ENCODE data around the gene THSD7B. TPM values are rescaled to one million over a fixed set of nuclear protein-coding genes. Genes with fewer than 3 reads are reported as not detected.

The THSD7B gene
- total and polyA plus RNA-seq, 2 of the 8 experiments (the other 6 are each of a cell fraction or from before 2014, with no cell fraction given): 0.60 to 2.9 TPM

DNA sequence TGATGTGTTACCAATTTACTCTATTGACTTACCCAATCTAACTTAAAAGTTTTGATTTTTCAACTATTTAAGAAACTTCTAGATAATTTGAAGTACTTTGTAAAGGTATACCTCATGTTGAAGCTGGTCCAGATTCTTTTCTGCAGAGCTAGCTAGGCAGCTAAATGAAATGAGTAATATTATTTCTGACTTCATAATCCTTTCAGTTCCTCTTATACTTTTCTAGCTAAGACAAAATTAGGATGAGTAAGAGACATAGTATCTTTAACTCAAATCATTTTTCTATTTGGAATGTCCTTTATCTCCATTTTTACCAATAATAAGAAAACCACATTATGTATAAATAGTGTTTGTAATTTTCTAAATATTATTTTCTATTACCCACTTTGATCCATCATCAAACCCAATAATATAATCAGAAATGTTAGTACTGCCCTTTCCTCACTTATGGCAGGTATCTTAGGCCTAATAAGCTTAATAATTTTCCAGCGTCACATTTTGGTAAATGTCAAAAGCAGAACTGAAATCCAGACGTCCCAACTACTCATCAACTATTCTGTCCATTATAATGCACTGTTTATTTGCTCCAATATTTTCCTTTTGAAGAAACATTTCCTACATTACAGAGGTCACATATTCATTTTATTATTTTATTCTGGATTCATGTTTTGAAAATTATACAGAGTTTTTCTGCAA is 456.6 kb downstream of the THSD7B start:
- no peaks in the 10 kb centered on the region for H3K23me2 ChIP-seq (ENCODE audit: low read depth, low read length)
- H2BK15ac ChIP-seq (ENCODE audit: low read length): no peak overlapping the region
- ChIA-PET POLR2A (ENCODE audit: partially characterized antibody) (no interaction called here), CTCF (ENCODE audit: partially characterized antibody) (interaction anchor here (1.1 kb wide), 1 partner anchor 20 kb away, joined by 5 read pairs; no protein-coding TSS in a partner anchor)
- H2BK5ac ChIP-seq (ENCODE audit: low read depth, low read length): no peak overlapping the region
- H3K36me3 ChIP-seq (ENCODE audit: control insufficient read depth in 2 of 4, insufficient read depth in 4 of 4, low read length in 3 of 4): no peaks in the 10 kb centered on the region
- 95% methylated on average over 2 of the region's 2 CpGs; no CpG with 5 or more reads in 1 of the 2 experiments for WGBS, 2 experiments (ENCODE audit: extremely low coverage in 1 of 2, insufficient coverage in 1 of 2, insufficient read length in 1 of 2, insufficient replicate concordance in 2 of 2, low coverage in 1 of 2, low lambda C conversion rate in 2 of 2, missing lambda C conversion rate in 1 of 2)
- no peak for FAIRE-seq
- 0 out of 7 replicates have a peak, but pooled peaks cover 0 to 2% (median 0%) of the 10 kb centered on the region in 4 experiments for H3K4me1 ChIP-seq (replicated peaks in 1 of 4; ENCODE audit: control insufficient read depth in 3 of 4, insufficient read depth in 4 of 4, low read length in 3 of 4)
- H2BK120ac ChIP-seq (replicated peaks; ENCODE audit: low read depth, low read length): no peak overlapping the region
- no peaks in the 10 kb centered on the region for H4K20me1 ChIP-seq (replicated peaks in 1 of 2; ENCODE audit: control insufficient read depth in 1 of 2, insufficient read depth in 2 of 2, low read length in 2 of 2)
- no peaks in the 10 kb centered on the region for H3K27me3 ChIP-seq (replicated peaks in 1 of 4; ENCODE audit: control insufficient read depth in 3 of 4, extremely low read depth in 1 of 4, insufficient read depth in 3 of 4, low read length in 3 of 4)
- no peaks in the 10 kb centered on the region for H3K79me2 ChIP-seq (ENCODE audit: control insufficient read depth in 1 of 2, insufficient read depth in 2 of 2, low read length in 2 of 2)
- no peak overlapping the region for H3K4ac ChIP-seq (replicated peaks; ENCODE audit: insufficient read length, low read depth, low read length)
- H3K9ac ChIP-seq (replicated peaks in 1 of 4; ENCODE audit: extremely low read depth in 1 of 4, low read depth in 3 of 4, low read length in 3 of 4): no peak overlapping the region
- no peak overlapping the region for H3K56ac ChIP-seq (replicated peaks; ENCODE audit: insufficient read length, low read depth, low read length)
- H4K91ac ChIP-seq (replicated peaks; ENCODE audit: insufficient read length, low read length): no peak overlapping the region
- no peak overlapping the region for H2AK5ac ChIP-seq (ENCODE audit: low read depth, low read length)
- DNase-seq (ENCODE audit: low read depth in 1 of 2, low spot score in 2 of 2): no peak
- H3K79me1 ChIP-seq (ENCODE audit: low read depth, low read length): no peaks in the 10 kb centered on the region
- no peak overlapping the region for H3K4me3 ChIP-seq (ENCODE audit: extremely low read depth in 1 of 4, insufficient read depth in 2 of 4, low read depth in 3 of 4, low read length in 4 of 4)
- H2BK20ac ChIP-seq (ENCODE audit: low read length): no peak overlapping the region
- no peak overlapping the region for H3K23ac ChIP-seq (ENCODE audit: insufficient read length)
- no peak overlapping the region for H3K14ac ChIP-seq (ENCODE audit: insufficient read length)
- H4K8ac ChIP-seq (ENCODE audit: extremely low read depth, insufficient read depth, low read length): no peak overlapping the region
- H2BK12ac ChIP-seq (ENCODE audit: low read depth, low read length): no peak overlapping the region
- H3K9me3 ChIP-seq (ENCODE audit: insufficient read depth in 2 of 2, low read depth in 1 of 2, low read length in 1 of 2): no peaks in the 10 kb centered on the region
- H2AFZ ChIP-seq (ENCODE audit: low read length): no peak overlapping the region
- H3K4me2 ChIP-seq (ENCODE audit: insufficient read depth in 1 of 2, low read depth in 2 of 2, low read length in 2 of 2): no peak overlapping the region
- H4K5ac ChIP-seq (ENCODE audit: insufficient read length, low read depth, low read length): no peak overlapping the region
- no peak overlapping the region for H3K27ac ChIP-seq (ENCODE audit: low read depth, low read length)
- no peak overlapping the region for H3K18ac ChIP-seq (ENCODE audit: extremely low read depth, low read length)
- TF ChIP-seq FOSL1 (IDR thresholded peaks at IDR 0.05; ENCODE audit: insufficient read depth, low read depth, low read length): no peak
- TF ChIP-seq, protein P1, sequence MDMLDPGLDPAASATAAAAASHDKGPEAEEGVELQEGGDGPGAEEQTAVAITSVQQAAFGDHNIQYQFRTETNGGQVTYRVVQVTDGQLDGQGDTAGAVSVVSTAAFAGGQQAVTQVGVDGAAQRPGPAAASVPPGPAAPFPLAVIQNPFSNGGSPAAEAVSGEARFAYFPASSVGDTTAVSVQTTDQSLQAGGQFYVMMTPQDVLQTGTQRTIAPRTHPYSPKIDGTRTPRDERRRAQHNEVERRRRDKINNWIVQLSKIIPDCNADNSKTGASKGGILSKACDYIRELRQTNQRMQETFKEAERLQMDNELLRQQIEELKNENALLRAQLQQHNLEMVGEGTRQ (IDR thresholded peaks at IDR 0.05; ENCODE audit: low read length): no peak
